GM21717 (cell line): ENCODE data around the gene TMEM45A.
A peak's percentile ranks its signal among the peaks of the same experiment; 100 is the strongest.
"Not testable (repeated sequence)": the region's sequence is repeated elsewhere in the genome, so short reads cannot be mapped to it uniquely, and the experiment has no call there.

Experiments
- ATAC-seq: cut with Tn5 transposase; IDR thresholded peaks from one replicate; pipeline ENCODE4 v1.9.1; 2021; ENCODE audit warnings: mild to moderate bottlenecking, moderate library complexity; ENCODE audit not compliant: unreplicated experiment

The TMEM45A gene

GRCh38 chr3:100563652-100564211 is 71.3 kb downstream of the TMEM45A start:
- ATAC-seq, result no peak

GRCh38 chr3:100570811-100571210 is 78.4 kb downstream of the TMEM45A start:
- ATAC-seq, result no peak

GRCh38 chr3:100574536-100574935 is 82.1 kb downstream of the TMEM45A start:
- ATAC-seq, result no peak

GRCh38 chr3:100575704-100576103 is 83.3 kb downstream of the TMEM45A start:
- ATAC-seq, result no peak

- ATAC-seq, result no peak
Measured at GRCh38 chr3:100577382-100578008, 85.1 kb downstream of the TMEM45A start.

- ATAC-seq, result no peak
Measured at GRCh38 chr3:100578646-100579045, 86.2 kb downstream of the TMEM45A start.

- no peak for ATAC-seq
Measured at GRCh38 chr3:100580147-100580546, 87.7 kb downstream of the TMEM45A start.

- ATAC-seq, result no peak
Measured at GRCh38 chr3:100581650-100582049, 89.2 kb downstream of the TMEM45A start.

- ATAC-seq, result not testable (repeated sequence)
Measured at GRCh38 chr3:100582157-100582556, 89.7 kb downstream of the TMEM45A start.

GRCh38 chr3:100584101-100584660 is 91.8 kb downstream of the TMEM45A start:
- no peak for ATAC-seq

GRCh38 chr3:100586832-100587231 is 94.4 kb downstream of the TMEM45A start:
- no peak for ATAC-seq

GRCh38 chr3:100588251-100588650 is 95.8 kb downstream of the TMEM45A start:
- no peak for ATAC-seq

- no peak for ATAC-seq
Measured at GRCh38 chr3:100590114-100590839, 97.9 kb downstream of the TMEM45A start.

- ATAC-seq, result no peak
Measured at GRCh38 chr3:100590840-100591147, 98.4 kb downstream of the TMEM45A start.

- ATAC-seq, result no peak
Measured at GRCh38 chr3:100591411-100591810, 99.0 kb downstream of the TMEM45A start.

- no peak for ATAC-seq
Measured at GRCh38 chr3:100600181-100601042, 108.0 kb downstream of the TMEM45A start.

GRCh38 chr3:100602506-100603444 is 110.4 kb downstream of the TMEM45A start:
- peak; percentile 53 for ATAC-seq

GRCh38 chr3:100603469-100603868 is 111.0 kb downstream of the TMEM45A start:
- ATAC-seq, result peak; percentile 45

GRCh38 chr3:100605358-100605757 is 112.9 kb downstream of the TMEM45A start:
- no peak for ATAC-seq

GRCh38 chr3:100606894-100607512 is 114.6 kb downstream of the TMEM45A start:
- ATAC-seq, result peak; percentile 72
